ENCODE measurements around the gene KCTD11.
"Not testable (repeated sequence)": the region's sequence is repeated elsewhere in the genome, so short reads cannot be mapped to it uniquely, and the experiment has no call there.

KCTD11 gene

DNA sequence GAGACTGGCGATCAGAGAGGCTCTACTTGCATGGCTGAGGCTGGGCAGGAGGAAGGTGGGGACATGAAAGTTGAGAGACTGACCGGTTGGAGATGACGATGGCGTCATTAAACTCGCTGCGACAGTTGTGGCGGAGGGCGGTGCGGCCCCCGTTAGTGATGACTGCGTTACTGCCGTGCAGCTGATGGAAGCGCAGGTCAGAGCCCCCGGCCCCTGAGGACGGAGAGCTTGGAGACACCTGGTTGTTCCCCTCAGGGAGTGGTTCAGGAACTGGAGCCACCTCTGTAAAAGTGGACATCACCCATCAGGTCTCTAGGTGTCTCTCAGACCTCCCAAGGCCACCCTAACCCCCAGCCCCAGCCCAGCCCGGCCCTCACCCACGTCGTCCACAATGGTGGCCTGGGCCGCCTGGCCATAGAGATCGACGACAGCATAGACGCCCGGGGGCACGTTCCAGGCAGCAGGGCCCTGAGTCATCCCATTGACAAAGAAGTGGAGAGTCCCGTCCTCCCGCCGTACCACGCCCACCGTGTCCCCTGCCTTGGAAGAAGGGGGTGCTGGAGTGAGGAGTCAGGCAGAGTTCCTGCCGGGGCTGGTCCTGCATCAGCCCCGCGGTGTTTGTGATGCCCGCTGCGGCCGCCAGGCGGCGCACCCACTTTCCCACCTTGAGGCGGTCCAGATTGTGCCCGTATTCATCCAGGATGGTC, 28.1 kb upstream of the KCTD11 start:
- no peak for DNase-seq

DNA sequence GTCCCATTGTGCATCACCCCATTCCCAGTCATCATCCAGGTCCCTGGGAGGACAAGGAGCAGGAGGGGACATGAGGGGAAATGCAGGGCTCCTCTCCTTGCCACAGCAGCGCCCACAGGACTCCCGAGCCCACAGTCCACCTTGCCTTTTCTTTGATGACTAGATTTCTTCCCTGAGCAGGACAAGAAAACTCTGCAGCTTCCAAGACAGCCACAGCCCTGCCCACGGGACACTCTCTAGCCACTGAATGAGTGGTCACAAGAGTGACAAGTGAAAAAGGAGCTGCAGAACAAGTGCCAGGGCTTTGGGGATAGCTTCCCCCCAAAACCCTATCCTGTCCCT, 27.6 kb upstream of the KCTD11 start:
- no peak for DNase-seq

DNA sequence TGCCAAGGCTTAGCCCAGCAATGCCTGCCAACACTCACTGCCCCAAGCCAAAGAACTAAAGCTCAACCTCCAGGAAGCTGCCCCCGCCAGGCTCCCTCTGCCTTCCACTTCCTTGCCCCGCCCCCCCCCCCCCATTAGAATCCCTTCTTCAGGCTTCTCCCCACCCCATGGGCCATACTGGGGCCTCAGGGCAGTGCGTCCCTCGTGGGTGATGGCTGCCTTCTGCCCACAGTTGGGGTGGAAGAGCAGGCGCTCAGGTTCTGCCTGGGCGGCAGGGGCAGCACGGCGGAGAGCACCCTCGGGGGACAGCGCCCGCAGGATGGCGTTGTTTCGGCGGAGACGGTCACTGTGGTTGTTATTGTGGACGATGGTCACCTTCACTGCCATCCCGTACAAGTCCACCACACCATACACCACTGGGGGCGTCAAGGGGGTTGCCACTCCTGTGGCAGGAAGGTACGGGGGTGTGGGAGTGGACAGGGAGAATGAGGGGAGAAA, 26.9 kb upstream of the KCTD11 start:
- no peak for DNase-seq

DNA sequence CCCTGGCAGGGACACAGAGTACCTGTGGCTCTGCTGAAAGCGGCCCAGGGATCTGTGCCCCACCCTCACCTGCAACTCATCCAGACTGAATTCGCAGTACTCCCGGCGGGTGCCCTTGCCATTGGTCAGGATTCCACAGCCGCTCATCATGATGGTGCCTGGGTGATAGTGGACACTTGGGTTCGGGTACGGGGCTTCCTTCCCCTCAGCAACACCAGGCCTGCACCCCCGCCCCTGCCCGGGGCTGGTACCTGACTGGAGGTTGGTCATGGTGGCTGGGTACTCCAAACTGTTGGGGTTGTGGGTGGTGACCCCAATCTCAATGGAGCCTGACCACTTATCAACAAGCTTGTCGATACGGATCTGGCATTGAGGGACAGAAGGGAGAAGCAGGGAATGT, 25.8 kb upstream of the KCTD11 start:
- no peak for DNase-seq

DNA sequence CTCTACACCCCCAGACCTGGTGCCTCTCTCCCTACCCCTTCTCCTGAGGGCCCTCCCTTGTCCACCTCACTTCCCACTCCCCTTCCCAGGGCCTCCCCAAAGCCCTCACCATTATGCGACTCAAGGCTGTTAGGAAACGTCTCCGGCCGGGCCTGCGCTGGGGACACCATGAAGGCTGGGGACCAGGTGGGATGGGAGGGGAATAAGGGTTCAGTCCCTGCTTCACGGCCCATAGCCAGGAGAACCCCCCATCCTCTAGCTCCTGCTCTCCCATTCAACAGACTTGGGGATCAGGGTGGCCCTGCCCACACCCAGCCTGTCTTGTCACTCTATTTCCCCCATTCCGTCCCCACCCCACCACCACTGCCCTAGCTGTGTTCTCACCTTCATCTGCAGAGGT, 24.9 kb upstream of the KCTD11 start:
- DNase-seq: no peak

DNA sequence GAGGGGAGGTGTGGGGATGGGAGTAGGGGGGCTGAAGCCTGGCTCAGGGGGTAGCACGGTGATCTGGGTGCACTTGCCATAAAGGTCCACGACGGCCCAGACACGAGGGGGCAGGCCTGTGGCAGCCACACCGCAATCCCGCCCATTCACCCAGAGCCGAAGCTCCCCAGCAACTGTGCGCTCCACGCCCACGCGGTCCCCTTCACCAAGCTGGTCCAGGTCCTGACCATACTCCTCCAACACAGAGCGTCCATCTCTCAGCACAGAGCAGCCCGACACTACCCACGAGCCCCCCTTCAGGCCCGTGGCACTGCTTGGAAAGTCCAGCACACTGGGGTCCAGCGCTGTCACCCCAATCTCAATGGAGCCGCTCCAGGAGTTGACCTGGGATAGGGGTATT, 24.5 kb upstream of the KCTD11 start:
- DNase-seq: no peak

DNA sequence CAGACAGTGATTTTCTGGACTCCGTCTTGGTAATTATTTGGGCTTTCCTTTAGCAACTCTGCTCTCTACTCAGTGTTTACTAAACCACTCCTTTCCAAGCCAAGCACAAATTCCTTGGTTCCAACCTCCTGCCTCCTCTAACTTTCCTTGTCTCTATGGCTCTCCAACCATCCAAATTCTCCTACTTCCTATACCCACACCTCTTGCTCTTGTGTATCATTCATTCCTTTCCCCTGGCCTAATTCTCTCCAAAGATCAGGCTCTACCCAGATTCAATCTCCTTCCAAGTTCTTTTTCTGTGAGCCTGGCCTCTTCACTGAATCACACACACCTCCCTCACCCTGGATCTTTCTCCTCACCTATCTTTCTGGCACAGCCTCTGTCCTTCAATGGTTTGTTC, 24.0 kb upstream of the KCTD11 start:
- DNase-seq: no peak

DNA sequence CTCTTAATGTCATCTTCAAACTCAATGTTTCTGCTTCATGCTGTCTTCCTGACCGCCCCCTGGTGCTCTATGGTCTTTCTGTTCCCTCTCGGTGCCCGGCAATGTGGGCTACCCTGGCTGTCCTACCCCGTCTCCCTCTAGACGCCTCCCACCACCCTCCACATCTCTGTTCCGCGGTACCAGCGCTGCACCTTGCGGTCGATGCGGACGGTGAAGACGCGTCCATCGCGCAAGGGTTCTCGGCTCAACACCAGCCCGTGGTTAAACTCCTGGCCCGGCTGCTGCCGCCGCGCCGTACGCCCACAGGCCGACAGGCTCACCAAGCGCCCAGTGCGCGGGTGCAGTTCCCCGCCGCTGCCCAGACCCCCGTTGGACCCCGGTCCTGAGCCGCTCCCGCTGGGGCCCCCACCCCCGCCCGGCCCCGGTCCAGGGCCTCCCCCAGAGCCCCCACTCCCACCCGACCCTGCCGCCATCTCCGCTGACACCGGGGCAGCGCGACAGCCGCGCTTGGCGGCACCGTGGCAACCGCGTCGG, 23.1 kb upstream of the KCTD11 start, which contains the start of gene NEURL4:
NEURL4 (minus strand) TSS at position 496 of the 534 bp plus-strand sequence; CDS start at position 473, 23 bp downstream.
- DNase-seq: no peak

DNA sequence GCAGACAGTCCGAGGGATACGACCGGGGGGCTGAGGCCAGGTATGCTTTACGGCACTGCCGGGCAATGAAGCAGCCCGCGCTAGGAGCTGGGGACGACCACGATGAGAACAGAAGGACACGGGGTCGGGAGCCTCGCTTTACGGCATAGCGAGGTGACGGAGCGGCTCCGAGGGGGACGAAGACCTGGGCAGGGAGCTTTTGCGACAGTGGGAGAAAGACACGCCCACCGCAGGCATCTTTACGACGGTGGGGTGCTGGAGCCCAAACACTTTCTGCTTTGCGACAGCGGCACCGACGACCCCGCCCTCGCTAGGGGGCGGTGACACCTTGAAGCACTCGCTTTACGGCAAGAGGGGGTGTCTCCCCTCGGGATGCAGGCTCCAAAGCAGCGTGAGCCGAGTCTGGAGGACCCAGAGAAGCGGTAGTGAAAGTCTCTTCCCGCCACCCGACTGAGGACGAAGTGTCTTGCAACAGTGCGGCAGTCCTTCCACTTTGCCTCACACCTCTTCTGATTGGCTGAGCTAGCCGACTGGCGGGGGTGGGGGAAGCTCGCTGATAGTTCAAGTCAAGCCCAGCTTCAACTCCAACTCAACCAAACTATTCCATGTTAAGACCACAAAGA, 22.5 kb upstream of the KCTD11 start:
- peak; percentile 90 for DNase-seq

DNA sequence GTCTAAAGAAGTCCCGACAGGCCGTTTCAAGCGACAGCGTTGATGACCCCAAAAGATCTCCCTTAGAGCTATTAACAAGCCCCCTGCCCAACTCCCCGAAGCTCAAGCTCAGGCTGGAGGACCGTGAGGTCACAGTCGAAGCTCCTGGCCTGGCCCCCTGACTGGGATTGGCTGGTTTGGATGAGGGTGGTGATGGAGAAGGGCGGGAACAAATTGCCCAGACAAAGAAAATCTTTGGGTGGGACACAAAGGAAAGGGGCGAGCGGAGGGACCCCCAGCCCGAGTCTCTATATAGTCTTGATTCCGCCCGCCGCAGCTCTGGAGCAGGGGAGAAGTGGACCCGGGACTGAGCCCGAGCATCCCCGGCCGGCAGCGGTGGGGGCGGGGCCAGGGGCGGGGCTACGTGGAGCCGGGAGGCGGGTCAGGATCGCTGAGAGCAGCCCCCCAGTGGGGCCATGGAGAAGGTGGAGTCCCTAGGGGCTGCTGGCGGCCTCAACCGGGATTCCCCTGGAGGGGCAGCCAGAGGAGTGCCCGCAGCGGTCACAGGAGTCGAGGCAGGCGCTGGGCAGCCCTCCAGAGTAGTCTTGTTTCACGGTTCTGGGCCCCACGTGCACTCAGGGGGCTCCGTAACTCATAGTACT, 21.8 kb upstream of the KCTD11 start:
- DNase-seq: no peak

DNA sequence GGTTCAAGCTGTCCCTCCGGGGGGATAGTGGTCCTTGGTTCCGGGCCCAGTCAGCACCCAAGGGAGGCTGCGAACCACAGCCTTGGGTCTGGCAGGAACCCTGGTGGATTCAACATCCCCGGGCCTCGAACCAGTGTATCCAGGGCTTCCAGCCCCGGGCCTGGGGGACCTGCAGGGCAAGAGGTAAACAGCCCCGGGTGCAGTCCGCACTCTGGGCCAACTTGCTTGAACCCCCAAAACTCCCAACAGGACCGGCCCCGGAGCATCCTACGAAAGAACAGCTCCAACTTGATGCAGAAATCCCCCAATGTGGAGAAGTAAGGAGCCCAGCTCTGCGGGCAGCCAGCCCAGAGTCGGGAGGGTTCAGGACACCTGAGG, 21.3 kb upstream of the KCTD11 start:
- DNase-seq: no peak

DNA sequence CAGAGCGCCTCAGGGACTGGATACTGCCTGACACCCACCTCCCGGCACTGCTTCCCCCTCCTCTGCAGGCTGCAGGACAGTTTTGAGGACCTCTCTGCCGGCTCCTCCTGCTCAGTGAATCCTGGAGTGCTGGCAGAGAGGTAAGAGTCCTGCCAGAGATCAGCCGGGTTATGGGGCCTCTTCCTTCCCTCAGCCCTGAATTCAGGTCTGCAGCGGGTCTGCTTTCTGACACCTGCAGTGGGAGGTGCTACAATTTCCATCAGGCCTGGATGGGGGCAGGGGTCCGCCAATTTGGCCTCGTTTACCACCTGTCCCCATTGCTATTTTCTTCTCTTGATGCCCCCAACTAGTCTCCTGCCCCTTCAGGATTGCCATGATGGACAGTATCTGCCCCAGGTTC, 19.9 kb upstream of the KCTD11 start:
- no peak for DNase-seq

DNA sequence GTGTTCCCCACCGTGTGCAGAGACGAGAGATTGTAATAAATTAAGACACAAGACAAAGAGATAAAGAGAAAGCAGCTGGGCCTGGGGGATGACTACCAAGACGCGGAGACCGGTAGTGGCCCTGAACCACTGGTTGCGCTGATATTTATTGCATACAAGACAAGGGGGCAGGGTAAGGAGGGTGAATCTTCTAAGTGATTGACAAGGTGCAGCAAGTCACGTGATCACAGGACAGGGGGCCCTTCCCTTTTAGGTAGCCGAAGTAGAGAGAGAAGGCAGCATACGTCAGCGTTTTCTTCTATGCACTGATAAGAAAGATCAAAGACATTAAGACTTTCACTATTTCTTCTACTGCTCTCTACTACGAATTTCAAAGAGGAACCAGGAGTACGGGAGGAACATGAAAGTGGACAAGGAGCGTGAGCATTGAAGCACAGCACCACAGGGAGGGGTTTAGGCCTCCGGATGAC, 19.3 kb upstream of the KCTD11 start:
- DNase-seq: not testable (repeated sequence)

DNA sequence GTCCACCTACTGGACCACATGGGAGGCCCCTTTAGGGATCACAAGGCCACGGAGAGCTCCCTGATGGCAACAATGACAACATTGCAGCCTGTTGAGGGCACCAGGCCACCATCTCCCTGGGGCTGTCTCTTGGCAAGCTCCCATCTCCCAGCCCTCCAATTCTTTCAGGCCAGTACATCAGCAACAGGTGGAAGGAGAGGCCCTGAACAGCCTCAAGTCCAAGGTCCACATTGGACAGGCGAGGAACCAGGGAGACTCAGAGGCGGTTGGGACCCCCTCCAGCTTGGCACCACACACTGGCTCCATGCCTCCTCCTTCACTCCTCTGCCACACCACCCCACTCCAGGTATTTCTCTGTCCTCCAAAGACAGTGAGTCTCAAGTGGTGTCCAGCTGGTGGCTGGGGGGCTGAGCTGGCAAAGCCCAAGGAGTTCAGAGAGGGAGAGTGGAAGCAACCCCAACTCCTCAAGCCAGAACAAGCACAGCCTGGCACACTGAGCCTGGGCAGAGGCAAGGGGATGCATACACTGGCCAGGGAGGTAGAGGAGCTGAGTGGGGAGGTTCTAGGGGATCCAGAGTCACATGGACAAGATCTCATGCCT, 16.9 kb upstream of the KCTD11 start:
- no peak for DNase-seq

DNA sequence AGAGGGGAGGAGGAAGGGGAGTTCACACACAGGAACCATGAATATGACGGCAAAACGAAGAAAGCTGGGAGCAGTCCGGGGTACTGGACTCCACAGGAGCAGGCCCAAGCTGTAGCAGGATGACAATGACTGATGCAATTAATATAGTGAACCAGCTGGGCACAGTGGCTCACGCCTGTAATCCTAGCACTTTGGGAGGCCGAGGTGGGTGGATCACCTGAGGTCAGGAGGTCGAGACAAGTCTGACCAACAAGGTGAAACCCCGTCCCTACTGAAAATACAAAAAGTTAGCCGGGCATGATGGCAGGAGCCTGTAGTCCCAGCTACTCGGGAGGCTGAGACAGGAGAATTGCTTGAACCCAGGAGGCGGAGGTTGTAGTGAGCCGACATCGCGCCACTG, 16.2 kb upstream of the KCTD11 start:
- not testable (repeated sequence) for DNase-seq

DNA sequence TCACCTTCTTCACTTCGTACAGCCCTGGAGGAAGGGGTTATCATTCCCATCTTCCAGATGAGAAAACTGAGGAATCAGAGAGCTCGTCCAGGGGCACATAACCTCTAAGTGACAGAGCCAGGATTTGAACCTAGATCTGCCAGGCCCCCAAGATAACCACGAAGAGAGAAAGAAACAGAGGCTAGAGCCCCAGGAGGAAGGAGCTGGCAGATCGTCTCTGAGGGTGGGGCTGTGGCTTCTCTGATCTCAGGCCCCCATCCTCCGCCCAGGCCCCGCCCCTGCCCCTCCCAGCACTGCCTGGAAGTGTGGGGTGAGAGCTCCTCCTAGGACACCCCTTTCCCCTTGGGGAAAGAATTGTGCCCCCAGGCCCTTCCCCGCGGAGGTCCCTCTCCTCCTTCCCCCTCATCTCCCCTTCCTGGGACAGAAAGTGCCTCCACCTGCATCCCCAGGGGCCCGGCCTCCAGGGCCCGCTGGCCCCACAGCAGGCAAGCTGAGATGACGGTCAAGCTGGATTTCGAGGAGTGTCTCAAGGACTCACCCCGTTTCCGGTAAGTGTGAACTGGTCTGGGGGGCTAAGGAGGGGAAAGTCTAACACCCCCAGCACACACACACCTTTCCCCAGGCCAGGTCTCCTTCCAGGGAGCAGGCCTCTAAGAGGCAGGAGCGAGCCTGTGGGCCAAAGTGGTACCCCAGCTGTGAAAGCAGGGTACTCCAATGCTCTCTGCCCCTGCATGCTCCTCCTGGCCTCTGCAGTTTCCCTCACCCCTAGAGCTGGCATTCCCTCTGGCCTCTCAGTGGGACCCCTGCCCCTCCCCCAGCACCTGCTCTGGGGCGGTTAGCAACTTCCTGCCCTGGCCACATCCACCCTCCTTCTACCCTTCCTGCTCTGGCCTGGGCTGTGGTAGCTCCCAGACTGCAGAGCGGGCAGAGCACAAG, 15.5 kb upstream of the KCTD11 start, which contains the start of gene ACAP1:
ACAP1 (plus strand) TSS at position 290 of the 936 bp plus-strand sequence; CDS start at position 496, 206 bp downstream.
- DNase-seq: no peak

DNA sequence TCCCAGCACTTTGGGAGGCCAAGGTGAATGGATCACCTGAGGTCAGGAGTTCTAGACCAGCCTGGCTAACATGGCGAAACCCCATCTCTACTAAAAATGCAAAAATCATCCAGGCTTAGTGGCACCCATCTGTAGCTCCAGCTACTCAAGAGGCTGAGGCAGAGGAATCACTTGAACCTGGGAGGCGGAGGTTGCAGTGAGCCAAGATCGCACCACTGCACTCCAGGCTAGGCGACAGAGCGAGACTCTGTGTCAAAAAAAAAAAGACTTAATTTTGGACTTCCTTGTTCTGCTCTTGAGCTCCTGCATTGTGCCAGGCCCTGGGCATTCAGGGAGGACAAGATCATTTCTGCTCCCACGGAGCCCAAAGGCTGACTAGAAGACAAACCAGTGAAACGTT, 14.4 kb upstream of the KCTD11 start:
- not testable (repeated sequence) for DNase-seq

DNA sequence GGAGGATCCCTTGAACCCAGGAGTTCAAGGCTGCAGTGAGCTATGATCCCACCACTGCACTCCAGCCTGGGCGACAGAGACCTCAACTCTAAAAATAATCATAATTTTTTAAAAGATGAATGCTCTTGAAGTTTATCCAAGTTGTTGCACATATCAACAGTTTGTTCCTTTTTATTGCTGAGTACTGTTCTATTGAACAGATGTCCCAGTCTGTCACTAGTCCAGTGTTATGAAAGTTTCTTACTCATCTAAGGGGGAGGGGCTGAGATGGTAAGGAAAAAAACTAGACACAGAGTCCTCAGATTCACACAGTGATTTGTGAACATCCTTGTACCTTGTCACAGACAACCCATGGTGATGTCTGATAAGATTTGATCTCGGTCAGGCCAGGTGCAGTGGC, 11.8 kb upstream of the KCTD11 start:
- no peak for DNase-seq

DNA sequence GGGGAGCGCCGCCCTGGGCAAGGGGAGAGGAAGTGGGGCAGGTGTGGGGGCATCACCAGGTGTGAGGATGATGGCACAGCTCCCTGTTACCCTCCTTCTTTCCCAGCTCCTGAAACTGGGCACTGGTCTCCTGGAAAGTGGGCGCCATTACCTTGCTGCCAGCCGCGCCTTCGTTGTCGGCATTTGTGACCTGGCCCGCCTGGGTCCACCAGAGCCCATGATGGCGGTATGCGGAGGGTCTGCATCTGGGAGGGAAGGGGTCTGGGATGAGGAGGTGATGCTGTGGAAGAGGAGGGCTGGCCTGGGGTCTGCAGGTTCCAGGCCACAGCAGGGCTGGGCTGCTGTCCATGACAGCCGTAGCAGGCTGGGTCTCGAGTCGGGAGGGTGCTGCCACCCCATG, 10.1 kb upstream of the KCTD11 start:
- DNase-seq: no peak

DNA sequence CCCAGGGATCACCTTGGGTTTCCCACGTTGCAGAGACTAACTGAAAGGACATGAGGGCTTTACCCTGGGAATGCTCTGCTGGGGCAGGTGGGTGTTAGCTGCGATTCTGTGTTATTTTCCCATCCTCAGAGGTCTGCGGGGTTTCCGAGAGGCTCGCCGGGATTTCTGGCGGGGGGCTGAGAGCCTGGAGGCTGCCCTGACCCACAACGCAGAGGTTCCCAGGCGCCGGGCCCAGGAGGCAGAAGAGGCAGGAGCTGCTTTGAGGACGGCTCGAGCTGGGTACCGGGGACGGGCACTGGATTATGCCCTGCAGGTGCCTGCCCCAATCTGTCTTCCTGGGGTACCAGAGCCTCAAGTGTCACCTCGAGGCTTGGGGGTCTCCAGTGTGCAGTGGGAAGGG, 8.7 kb upstream of the KCTD11 start:
- DNase-seq: no peak

DNA sequence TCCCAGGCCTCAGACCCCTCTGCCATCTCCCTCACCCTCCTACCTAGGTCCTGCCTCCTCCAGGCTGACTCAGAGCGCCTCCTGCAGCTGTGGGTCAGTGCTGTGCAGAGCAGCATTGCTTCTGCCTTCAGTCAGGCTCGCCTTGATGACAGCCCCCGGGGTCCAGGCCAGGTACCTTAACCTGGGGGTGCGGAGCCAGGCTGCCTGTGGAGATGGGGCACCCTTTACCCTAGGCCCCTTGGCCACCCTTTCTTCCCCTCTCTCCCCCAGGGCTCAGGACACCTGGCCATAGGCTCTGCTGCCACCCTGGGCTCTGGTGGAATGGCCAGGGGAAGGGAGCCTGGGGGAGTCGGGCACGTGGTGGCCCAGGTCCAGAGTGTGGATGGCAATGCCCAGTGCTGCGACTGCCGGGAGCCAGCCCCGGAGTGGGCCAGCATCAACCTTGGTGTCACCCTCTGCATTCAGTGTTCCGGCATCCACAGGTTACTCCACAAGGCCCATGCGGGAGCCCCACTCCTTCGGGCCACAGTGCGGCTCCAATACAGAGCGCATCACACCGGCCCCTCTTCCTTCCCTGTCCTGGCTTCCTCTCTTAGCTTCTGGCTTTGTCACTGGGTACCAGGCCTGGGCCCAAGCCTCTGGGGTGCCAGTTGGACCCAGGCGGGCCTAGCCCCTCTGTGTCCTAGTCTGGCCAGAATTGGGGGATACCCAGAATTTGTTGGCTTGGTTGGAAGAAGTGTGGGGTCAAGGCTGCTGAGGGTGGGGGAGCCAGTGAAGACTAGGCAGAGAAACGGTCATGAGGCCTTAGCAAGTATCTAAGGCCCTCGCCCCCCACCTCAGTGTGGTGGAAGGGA, 5.0 kb upstream of the KCTD11 start:
- DNase-seq: no peak

Data from DMS 273 treated with DMSO at 0.1 percent for 48 hours (cell line).